ENCODE measurements around the gene SSH2. TPM values are rescaled to one million over a fixed set of nuclear protein-coding genes. Genes with fewer than 3 reads are reported as not detected.

Gene SSH2
- total RNA-seq, 1 experiment from 2014 or later: 14.6 TPM

- Histone ChIP-seq H4K8ac (replicated peaks; ENCODE audit: insufficient read length, low read depth, low read length) (no peak overlapping the region), H3K4me2 (ENCODE audit: insufficient read depth, insufficient read length, low read length) (no peak overlapping the region), H2BK15ac (ENCODE audit: low read depth, low read length) (no peak overlapping the region), H3K4ac (ENCODE audit: low read depth, low read length) (no peak overlapping the region), H3K14ac (ENCODE audit: insufficient read depth, low read length) (no peak overlapping the region), H4K91ac (ENCODE audit: insufficient read length, low read depth, low read length) (no peak overlapping the region), H3K23me2 (ENCODE audit: insufficient read length, low read depth, low read length, poor library complexity, severe bottlenecking) (no peaks in the 10 kb centered on the region), H3K9me3 (ENCODE audit: control insufficient read depth, low read depth, low read length) (no peaks in the 10 kb centered on the region), H3K79me1 (ENCODE audit: insufficient read depth, low read depth, low read length, poor library complexity, severe bottlenecking) (no peaks in the 10 kb centered on the region), H3K4me1 (ENCODE audit: insufficient read depth, low read length) (no peaks in the 10 kb centered on the region), H2BK20ac (ENCODE audit: low read depth, low read length, poor library complexity, severe bottlenecking) (no peak overlapping the region), H4K20me1 (ENCODE audit: control insufficient read depth, insufficient read depth, insufficient read length) (no peaks in the 10 kb centered on the region), H2BK5ac (ENCODE audit: insufficient read length, low read length) (no peak overlapping the region), H3K56ac (ENCODE audit: insufficient read length, low read depth, low read length) (no peak overlapping the region), H3K27me3 (ENCODE audit: insufficient read depth, low read length) (no peaks in the 10 kb centered on the region), H3K9ac (ENCODE audit: extremely low read depth, insufficient read length, low read length) (no peak overlapping the region), H3K18ac (ENCODE audit: insufficient read length, low read depth, low read length) (no peak overlapping the region), H3K79me2 (ENCODE audit: insufficient read depth, low read length) (no peaks in the 10 kb centered on the region), H4K5ac (ENCODE audit: insufficient read length, low read depth, low read length) (no peak overlapping the region), H3T11ph (ENCODE audit: low read length) (no peak overlapping the region), H2AFZ (ENCODE audit: low read length) (no peak overlapping the region), H2BK120ac (ENCODE audit: low read depth, low read length, poor library complexity, severe bottlenecking) (no peak overlapping the region), H2AK5ac (ENCODE audit: insufficient read length, low read length) (no peak overlapping the region), H2BK12ac (ENCODE audit: insufficient read length, low read depth, low read length) (no peak overlapping the region), H3K27ac (ENCODE audit: insufficient read length, low read depth, low read length) (no peak overlapping the region), H3K23ac (ENCODE audit: insufficient read length, low read depth, low read length) (no peak overlapping the region)
- Mint-ChIP-seq H3K4me1 (peaks cover 12 to 14% of the 10 kb centered on the region in 2 experiments), H3K27ac (no peak overlapping the region), H3K36me3 (ENCODE audit: insufficient read depth in 1 of 3, low read depth in 3 of 3) (no peaks in the 10 kb centered on the region), H3K27me3 (ENCODE audit: low read depth) (no peaks in the 10 kb centered on the region; the same call in 1 of the 2 replicates), H3K9me3 (no peaks in the 10 kb centered on the region), H3K4me3 (no peak overlapping the region)
- no CpG with 5 or more reads among the region's 4 CpGs for WGBS (ENCODE audit: extremely low coverage, insufficient read length, low lambda C conversion rate)
- TF ChIP-seq CTCF (conservative IDR thresholded peaks at IDR 0.05): no peak
- no peak for DNase-seq
These were observed 183.4 kb downstream of the SSH2 start for GRCh38 chr17:29746669-29747068.

Measured in H9 (cell line).